Breast epithelium (tissue), 4 donors: ENCODE data around the gene RELT. TPM values are rescaled to one million over a fixed set of nuclear protein-coding genes. Genes with fewer than 3 reads are reported as not detected.
A peak's percentile ranks its signal among the peaks of the same experiment; 100 is the strongest.

ENCODE experiments used
- DNase-seq, 2 donors: peaks; one replicate each; pipeline ENCODE4 v3.0.0-alpha.2; 2019; ENCODE audit warnings: low spot score in 2 of 2
- H3K27ac ChIP-seq, 2 donors: fragments of 200-600 bp; sonication (generic) in 1 of 2; one replicate each; pipeline ENCODE4 v1.5.1; 2016 to 2019; ENCODE audit warnings: mild to moderate bottlenecking in 1 of 2
- H3K27me3 ChIP-seq, 2 donors: fragments of 200-600 bp; sonication (generic) in 1 of 2; one replicate each; pipeline versions ENCODE4 v1.5.1 to v1.6.0; 2017 to 2019; ENCODE audit warnings: control low read depth in 1 of 2, mild to moderate bottlenecking in 1 of 2
- H3K36me3 ChIP-seq: fragments of 200-600 bp; one replicate; pipeline ENCODE4 v1.5.1; 2019
- H3K4me1 ChIP-seq, 2 donors: fragments of 200-600 bp; sonication (generic); one replicate each; pipeline ENCODE4 v1.5.1; 2016 to 2019; ENCODE audit warnings: control low read depth in 1 of 2
- H3K4me3 ChIP-seq, 3 donors: fragments of 200-600 bp; sonication (generic); 1 replicate in 2 of 3; 2 replicates in 1 of 3; pipeline ENCODE4 v1.5.1; 2016 to 2019; ENCODE audit warnings: mild to moderate bottlenecking in 3 of 3, moderate library complexity in 2 of 3
- H3K9me3 ChIP-seq, 2 donors: fragments of 200-600 bp; sonication (generic) in 1 of 2; one replicate each; pipeline ENCODE4 v1.5.1; 2016 to 2019; ENCODE audit warnings: control low read depth in 1 of 2
- CTCF ChIP-seq, 3 donors: fragments of 450-650 bp; IDR thresholded peaks; one replicate each; pipeline ENCODE4 v1.5.1; 2016 to 2017; ENCODE audit warnings: antibody characterized with exemption in 3 of 3, mild to moderate bottlenecking in 3 of 3, moderate library complexity in 3 of 3
- POLR2A ChIP-seq: fragments of 450-650 bp; IDR thresholded peaks from one replicate; pipeline ENCODE4 v1.6.1; 2016; ENCODE audit warnings: antibody characterized with exemption, mild to moderate bottlenecking, moderate library complexity
- POLR2AphosphoS5 ChIP-seq, 3 donors: sonication (generic); formaldehyde crosslinking; IDR thresholded peaks; one replicate each; pipeline ENCODE4 v1.6.1; 2017; ENCODE audit warnings: antibody characterized with exemption in 3 of 3
- intact Hi-C: fragments of 100-400 bp; cut with DNase I; formaldehyde crosslinking; loops from one replicate; pipeline ENCODE4 v1.15.1; 2023; ENCODE audit warnings: low total_unique reads
- total RNA-seq, 3 donors: library from RNA; depleted of rRNA; stranded (reverse); fragments of >200 nt; gene quantifications; one replicate each; pipeline ENCODE4 v1.1.0, GENCODE V29; 2016

RELT gene
- total RNA-seq, 3 donors from 2014 or later = 2.2 to 3.7 (median 2.3) TPM

GRCh38 chr11:73335204-73335923, 40.8 kb upstream of the RELT start:
- H3K9me3 ChIP-seq = no peaks in the 10 kb centered on the region
- no peak overlapping the region for H3K4me3 ChIP-seq
- H3K4me1 ChIP-seq = peaks cover 13 to 38% of the 10 kb centered on the region in 2 donors
- DNase-seq = peak; percentile 75 to 85
- peak; percentile 93 to 94 (median 94) for TF ChIP-seq CTCF (IDR thresholded peaks at IDR 0.05)
- TF ChIP-seq POLR2A = no peak
- TF ChIP-seq POLR2AphosphoS5 (IDR thresholded peaks at IDR 0.05) = peak in 2 of 3 donors; percentile 19 to 84
- H3K36me3 ChIP-seq = no peaks in the 10 kb centered on the region
- no peaks in the 10 kb centered on the region for H3K27me3 ChIP-seq
- intact Hi-C loops = no loop called here
- H3K27ac ChIP-seq = peak overlapping the region; percentile 75 to 93

- DNase-seq = no peak
Observed at GRCh38 chr11:73337846-73338245, 38.4 kb upstream of the RELT start.

GRCh38 chr11:73338279-73338678, 37.9 kb upstream of the RELT start:
- no peak for TF ChIP-seq POLR2A
- TF ChIP-seq POLR2AphosphoS5 (IDR thresholded peaks at IDR 0.05) = no peak
- TF ChIP-seq CTCF (IDR thresholded peaks at IDR 0.05) = no peak
- H3K4me3 ChIP-seq = no peak overlapping the region
- H3K9me3 ChIP-seq = no peaks in the 10 kb centered on the region
- H3K36me3 ChIP-seq = no peaks in the 10 kb centered on the region
- H3K27me3 ChIP-seq = no peaks in the 10 kb centered on the region
- peaks cover 11 to 22% of the 10 kb centered on the region in 2 donors for H3K4me1 ChIP-seq
- DNase-seq = no peak
- peak overlapping the region in 1 of 2 donors; percentile 21 for H3K27ac ChIP-seq
- intact Hi-C loops = no loop called here

More at GRCh38 chr11:73337846-73338245, 38.4 kb upstream of the RELT start:
- Histone ChIP-seq H3K27me3 (no peaks in the 10 kb centered on the region), H3K4me3 (no peak overlapping the region), H3K9me3 (no peaks in the 10 kb centered on the region), H3K36me3 (no peaks in the 10 kb centered on the region), H3K27ac (peak overlapping the region in 1 of 2 donors; percentile 21), H3K4me1 (peaks cover 7 to 19% of the 10 kb centered on the region in 2 donors)
- intact Hi-C loops = no loop called here
- TF ChIP-seq CTCF (IDR thresholded peaks at IDR 0.05) = no peak
- no peak for TF ChIP-seq POLR2AphosphoS5 (IDR thresholded peaks at IDR 0.05)
- TF ChIP-seq POLR2A = no peak

GRCh38 chr11:73340164-73340563, 36.0 kb upstream of the RELT start:
- Histone ChIP-seq H3K9me3 (no peaks in the 10 kb centered on the region), H3K27ac (peak overlapping the region in 1 of 2 donors; percentile 21), H3K4me3 (no peak overlapping the region), H3K4me1 (peaks cover 5 to 22% of the 10 kb centered on the region in 2 donors), H3K27me3 (no peaks in the 10 kb centered on the region), H3K36me3 (no peaks in the 10 kb centered on the region)
- TF ChIP-seq POLR2AphosphoS5 (IDR thresholded peaks at IDR 0.05) (no peak), CTCF (IDR thresholded peaks at IDR 0.05) (no peak), POLR2A (no peak)
- no peak for DNase-seq
- intact Hi-C loops = no loop called here

- DNase-seq = no peak
- H3K4me3 ChIP-seq = peak overlapping the region; percentile 17 to 67 (median 48)
- peak overlapping the region in 1 of 2 donors; percentile 48 for H3K27ac ChIP-seq
- H3K9me3 ChIP-seq = no peaks in the 10 kb centered on the region
- no peak for TF ChIP-seq CTCF (IDR thresholded peaks at IDR 0.05)
- TF ChIP-seq POLR2A = no peak
- TF ChIP-seq POLR2AphosphoS5 (IDR thresholded peaks at IDR 0.05) = no peak
- H3K27me3 ChIP-seq = no peaks in the 10 kb centered on the region
- H3K4me1 ChIP-seq = peaks cover 5 to 20% of the 10 kb centered on the region in 2 donors
- intact Hi-C loops = no loop called here
- no peaks in the 10 kb centered on the region for H3K36me3 ChIP-seq
Observed at GRCh38 chr11:73342633-73343032, 33.6 kb upstream of the RELT start.
